ENCODE results near the gene FRMD5.

The FRMD5 gene

GRCh38 chr15:44159492-44159891 is 35.6 kb downstream of the FRMD5 start:
- DNase-seq, result no peak

- no peak for DNase-seq
These were observed 37.0 kb downstream of the FRMD5 start for GRCh38 chr15:44158111-44158510.

- no peak for DNase-seq
These were observed 37.4 kb downstream of the FRMD5 start for GRCh38 chr15:44157679-44158078.

- no peak for DNase-seq
These were observed 41.7 kb downstream of the FRMD5 start for GRCh38 chr15:44153352-44153751.

- no peak for DNase-seq
These were observed 45.8 kb downstream of the FRMD5 start for GRCh38 chr15:44149224-44149623.

- no peak for DNase-seq
These were observed 46.5 kb downstream of the FRMD5 start for GRCh38 chr15:44148580-44148979.

DNA sequence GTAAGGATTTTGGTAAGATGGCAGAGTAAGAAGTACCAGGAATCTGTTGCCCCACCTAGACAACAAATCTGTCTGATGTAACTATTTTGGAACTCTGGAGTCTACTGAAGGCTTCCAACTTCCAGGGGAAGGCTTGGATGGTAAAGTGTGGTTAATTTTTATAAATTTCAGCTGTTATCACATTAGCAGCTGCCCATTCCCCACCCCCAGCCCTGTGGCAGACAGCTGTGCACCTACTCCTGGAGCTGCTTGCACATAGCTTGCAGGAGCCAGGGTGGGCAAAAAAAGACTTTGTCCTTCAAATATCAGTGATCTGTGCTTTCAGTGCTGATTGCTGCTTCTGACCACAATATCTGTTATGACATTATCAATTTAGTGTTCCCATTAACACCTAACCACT is 47.4 kb downstream of the FRMD5 start:
- no peak for DNase-seq

DNA sequence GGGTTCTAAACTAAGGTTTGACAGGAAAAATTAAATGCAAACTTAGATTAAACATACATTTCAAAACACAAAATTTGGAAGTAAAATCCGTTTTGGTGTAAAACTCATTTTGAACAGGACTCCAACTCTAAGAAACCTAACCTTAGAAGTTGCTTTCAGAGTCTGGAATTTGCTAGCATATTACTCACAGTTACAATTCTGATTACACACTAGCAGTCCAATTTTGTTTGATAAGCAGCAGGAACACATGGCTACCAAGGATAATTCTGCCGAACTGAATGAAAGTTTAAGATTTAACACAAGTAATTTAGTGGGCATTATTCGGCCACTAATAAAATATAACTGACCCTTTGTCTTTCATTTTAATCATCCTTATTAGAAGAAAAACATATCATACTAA is 49.6 kb downstream of the FRMD5 start:
- no peak for DNase-seq

DNA sequence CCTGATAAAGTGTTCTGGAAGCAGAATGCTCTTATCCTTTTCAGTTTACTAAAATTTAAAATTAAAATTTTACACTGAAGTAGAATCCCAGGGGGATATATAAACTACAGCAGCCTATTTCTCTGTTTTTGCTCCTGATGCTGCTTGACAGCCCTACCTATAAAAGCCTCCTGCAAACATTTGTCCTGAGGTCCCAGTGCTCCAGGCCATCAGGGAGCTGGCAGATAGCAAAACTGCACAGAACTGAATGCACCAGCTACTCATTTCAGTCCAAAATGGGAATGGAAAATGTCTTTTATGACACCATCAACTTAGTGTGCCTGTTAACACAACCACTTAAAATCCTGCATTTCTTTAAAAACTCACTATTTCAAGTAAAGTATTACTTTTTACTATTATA is 50.1 kb downstream of the FRMD5 start:
- DNase-seq, result no peak

- no peak for DNase-seq
These were observed 50.9 kb downstream of the FRMD5 start for GRCh38 chr15:44144184-44144583.

- no peak for DNase-seq
These were observed 57.3 kb downstream of the FRMD5 start for GRCh38 chr15:44137750-44138149.

- no peak for DNase-seq
These were observed 58.0 kb downstream of the FRMD5 start for GRCh38 chr15:44136991-44137477.

DNA sequence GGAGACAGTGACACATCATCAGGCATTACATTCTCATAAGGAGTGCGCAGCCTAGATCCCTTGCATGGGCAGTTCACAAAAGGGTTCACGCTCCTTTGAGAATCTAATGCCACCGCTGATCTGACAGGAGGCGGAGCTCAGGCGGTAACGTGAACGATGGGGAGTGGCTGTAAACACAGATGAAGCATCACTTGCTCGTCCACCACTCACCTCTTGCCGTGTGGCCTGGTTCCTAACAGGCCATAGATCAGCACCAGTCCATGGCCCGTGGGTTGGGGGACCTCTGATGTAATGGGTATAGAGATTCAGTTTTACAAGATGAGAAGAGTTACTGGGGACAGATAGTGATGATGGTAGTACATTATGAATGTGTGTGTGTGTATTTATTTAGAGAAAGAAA is 63.0 kb downstream of the FRMD5 start:
- no peak for DNase-seq

GRCh38 chr15:44130778-44131177 is 64.3 kb downstream of the FRMD5 start:
- DNase-seq, result no peak

DNA sequence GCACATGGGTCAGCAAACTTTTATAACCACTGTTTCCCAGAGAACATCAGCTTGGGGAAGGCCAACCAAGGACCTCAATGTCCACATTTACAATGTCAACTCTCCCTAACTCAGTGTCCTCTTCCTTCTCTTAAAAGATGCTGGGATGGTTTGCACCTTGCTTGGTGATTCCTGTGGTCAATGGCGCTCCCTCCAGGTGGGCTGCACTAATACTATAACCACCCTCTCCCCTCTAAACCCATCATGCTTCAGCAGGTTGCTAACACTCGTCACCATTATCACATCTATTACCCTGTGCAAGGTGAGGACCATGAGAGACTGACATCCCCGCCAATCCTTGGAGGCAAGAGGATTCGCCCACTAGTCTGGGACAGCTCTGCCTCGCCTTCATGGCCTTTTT is 65.2 kb downstream of the FRMD5 start:
- DNase-seq, result no peak

GRCh38 chr15:44128443-44128842 is 66.6 kb downstream of the FRMD5 start:
- DNase-seq, result no peak

- DNase-seq, result no peak
These were observed 69.2 kb downstream of the FRMD5 start for GRCh38 chr15:44125879-44126278.

- DNase-seq, result no peak
These were observed 92.3 kb downstream of the FRMD5 start for GRCh38 chr15:44102675-44103254.

- no peak for DNase-seq
These were observed 93.1 kb downstream of the FRMD5 start for GRCh38 chr15:44101944-44102343.

- no peak for DNase-seq
These were observed 93.8 kb downstream of the FRMD5 start for GRCh38 chr15:44101286-44101685.

- no peak for DNase-seq
These were observed 95.4 kb downstream of the FRMD5 start for GRCh38 chr15:44099671-44100070.

- DNase-seq, result no peak
These were observed 97.5 kb downstream of the FRMD5 start for GRCh38 chr15:44097552-44097951.

- DNase-seq, result no peak
These were observed 98.5 kb downstream of the FRMD5 start for GRCh38 chr15:44096596-44096995.

DNA sequence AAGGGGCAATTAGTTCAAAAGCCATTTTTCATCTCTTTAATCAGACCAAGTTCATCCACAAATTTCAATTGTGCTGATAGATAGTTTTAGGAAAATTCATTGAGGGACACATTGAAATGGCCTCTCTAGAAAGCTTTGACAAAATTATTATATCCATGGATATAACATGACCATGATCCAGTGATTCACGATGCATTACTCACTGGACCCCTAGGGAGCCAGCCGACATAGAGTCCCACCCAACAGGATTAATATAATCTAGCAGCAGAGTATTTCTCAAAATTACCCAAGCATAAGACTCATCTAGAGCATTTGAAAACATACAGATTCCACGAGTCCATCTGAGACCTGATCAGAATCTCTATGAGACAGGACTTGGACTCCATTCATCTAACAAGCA is 100.3 kb downstream of the FRMD5 start:
- DNase-seq, result no peak

- DNase-seq, result no peak
These were observed 101.2 kb downstream of the FRMD5 start for GRCh38 chr15:44093836-44094235.

DNA sequence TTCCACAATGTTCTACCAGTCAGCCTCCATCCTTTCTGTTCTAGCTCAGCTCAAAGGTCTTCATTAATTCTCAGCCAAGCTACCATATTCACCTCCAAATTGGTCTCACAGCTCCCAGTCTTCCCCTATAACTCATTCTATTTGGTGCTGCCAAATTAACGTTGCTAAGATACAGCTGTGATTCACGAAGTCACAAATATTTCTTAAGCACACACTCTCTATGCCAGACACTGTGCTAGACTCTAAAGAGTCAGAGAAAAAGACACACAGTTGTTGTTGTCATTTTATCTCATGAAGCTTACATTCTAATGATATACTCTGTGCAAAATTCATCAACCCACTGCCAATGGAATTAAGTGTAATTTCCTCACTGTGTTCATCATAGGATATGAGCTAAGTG is 102.8 kb downstream of the FRMD5 start:
- no peak for DNase-seq
